ENCODE data around the gene FBXO38.
"Not testable (repeated sequence)": the region's sequence is repeated elsewhere in the genome, so short reads cannot be mapped to it uniquely, and the experiment has no call there.

The FBXO38 gene

GRCh38 chr5:148437249-148437648 lies 53.5 kb downstream of the FBXO38 start:
- DNase-seq: no peak

- DNase-seq: no peak
These were observed 55.2 kb downstream of the FBXO38 start for GRCh38 chr5:148438933-148439332.

GRCh38 chr5:148443241-148443640 lies 59.5 kb downstream of the FBXO38 start:
- no peak for DNase-seq

- no peak for DNase-seq
These were observed 60.2 kb downstream of the FBXO38 start for GRCh38 chr5:148443998-148444397.

GRCh38 chr5:148445578-148445977 lies 61.8 kb downstream of the FBXO38 start:
- DNase-seq: no peak

- no peak for DNase-seq
These were observed 62.9 kb downstream of the FBXO38 start for GRCh38 chr5:148446611-148447010.

GRCh38 chr5:148452499-148453193 lies 68.9 kb downstream of the FBXO38 start:
- no peak for DNase-seq

- DNase-seq: no peak
These were observed 70.8 kb downstream of the FBXO38 start for GRCh38 chr5:148454576-148454975.

- DNase-seq: no peak
These were observed 71.4 kb downstream of the FBXO38 start for GRCh38 chr5:148455185-148455584.

GRCh38 chr5:148457183-148457620 lies 73.4 kb downstream of the FBXO38 start:
- DNase-seq: no peak

- DNase-seq: no peak
These were observed 74.5 kb downstream of the FBXO38 start for GRCh38 chr5:148458036-148458888.

GRCh38 chr5:148459669-148460068 lies 75.9 kb downstream of the FBXO38 start:
- DNase-seq: no peak

GRCh38 chr5:148465381-148466235 lies 81.8 kb downstream of the FBXO38 start:
- no peak for DNase-seq

GRCh38 chr5:148466236-148466580 lies 82.5 kb downstream of the FBXO38 start:
- no peak for DNase-seq

- no peak for DNase-seq
These were observed 84.2 kb downstream of the FBXO38 start for GRCh38 chr5:148467958-148468357.

- not testable (repeated sequence) for DNase-seq
These were observed 85.0 kb downstream of the FBXO38 start for GRCh38 chr5:148468746-148469145.

- DNase-seq: no peak
These were observed 85.8 kb downstream of the FBXO38 start for GRCh38 chr5:148469501-148469935.

GRCh38 chr5:148471379-148471778 lies 87.6 kb downstream of the FBXO38 start:
- DNase-seq: no peak

GRCh38 chr5:148474025-148474511 lies 90.3 kb downstream of the FBXO38 start:
- no peak for DNase-seq

- DNase-seq: no peak
These were observed 92.5 kb downstream of the FBXO38 start for GRCh38 chr5:148476302-148476701.

- DNase-seq: no peak
These were observed 93.7 kb downstream of the FBXO38 start for GRCh38 chr5:148477429-148477828.

GRCh38 chr5:148482196-148482595 lies 98.4 kb downstream of the FBXO38 start:
- DNase-seq: no peak
